Activated CD4-positive, alpha-beta T cell treated with anti-CD3 and anti-CD28 coated beads for 24 hours (primary cell): Measurements from ENCODE around the gene NEK6.
"Not testable (repeated sequence)": the region's sequence is repeated elsewhere in the genome, so short reads cannot be mapped to it uniquely, and the experiment has no call there.

Experiments
- DNase-seq, 2 donors: peaks; one replicate each; pipeline ENCODE4 v3.0.0-alpha.2; 2020; ENCODE audit warnings: low read depth in 2 of 2

NEK6 gene

DNA sequence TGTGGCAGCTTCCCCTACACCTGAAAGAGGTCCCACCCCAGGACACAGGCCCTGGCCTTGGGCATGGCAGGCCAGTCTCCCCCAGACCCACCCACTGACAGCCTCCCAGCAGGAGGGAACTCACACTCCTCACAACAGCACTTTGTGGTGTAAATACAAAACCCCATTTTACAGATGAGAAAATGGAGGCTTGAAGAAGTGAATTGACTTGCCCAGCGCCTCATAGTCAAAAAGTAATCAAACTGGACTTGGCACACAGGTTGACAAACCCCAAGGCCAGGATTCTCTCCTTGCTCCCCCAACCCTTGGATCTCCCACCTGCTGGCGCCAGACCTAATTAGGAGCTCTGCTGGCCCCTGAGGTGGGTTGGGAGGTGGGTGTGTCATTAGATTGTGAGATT, 29.2 kb upstream of the NEK6 start:
- DNase-seq, result no peak

DNA sequence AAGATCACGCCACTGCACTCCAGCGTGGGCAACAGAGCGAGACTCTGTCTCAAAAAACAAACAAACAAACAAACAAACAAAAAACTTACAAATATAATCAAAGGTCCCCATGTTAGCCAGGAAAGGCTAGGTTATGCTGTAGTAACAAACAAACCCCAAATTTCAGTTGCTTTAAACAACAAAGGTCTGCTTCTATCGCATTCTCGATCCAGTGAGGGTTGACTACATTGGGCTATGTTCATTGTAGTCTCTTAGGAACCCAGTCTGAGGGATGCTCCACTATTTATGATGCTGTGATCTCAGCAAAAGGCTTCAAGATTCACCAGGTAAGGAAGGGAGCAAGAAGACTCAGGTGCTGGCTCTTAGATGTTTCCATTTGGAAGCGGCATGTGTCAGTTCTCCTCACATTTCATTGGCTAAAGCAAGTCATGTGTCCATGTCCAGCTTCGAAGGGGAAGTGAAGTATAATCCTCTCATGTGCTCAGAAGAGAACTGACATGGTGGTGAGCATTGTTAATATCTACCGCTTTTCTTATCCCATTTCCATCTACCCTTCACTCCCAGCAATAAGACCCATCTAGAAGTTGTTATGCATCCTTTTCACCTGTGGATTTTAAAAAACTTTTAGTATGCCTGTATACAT, 26.5 kb upstream of the NEK6 start:
- DNase-seq, result no peak

DNA sequence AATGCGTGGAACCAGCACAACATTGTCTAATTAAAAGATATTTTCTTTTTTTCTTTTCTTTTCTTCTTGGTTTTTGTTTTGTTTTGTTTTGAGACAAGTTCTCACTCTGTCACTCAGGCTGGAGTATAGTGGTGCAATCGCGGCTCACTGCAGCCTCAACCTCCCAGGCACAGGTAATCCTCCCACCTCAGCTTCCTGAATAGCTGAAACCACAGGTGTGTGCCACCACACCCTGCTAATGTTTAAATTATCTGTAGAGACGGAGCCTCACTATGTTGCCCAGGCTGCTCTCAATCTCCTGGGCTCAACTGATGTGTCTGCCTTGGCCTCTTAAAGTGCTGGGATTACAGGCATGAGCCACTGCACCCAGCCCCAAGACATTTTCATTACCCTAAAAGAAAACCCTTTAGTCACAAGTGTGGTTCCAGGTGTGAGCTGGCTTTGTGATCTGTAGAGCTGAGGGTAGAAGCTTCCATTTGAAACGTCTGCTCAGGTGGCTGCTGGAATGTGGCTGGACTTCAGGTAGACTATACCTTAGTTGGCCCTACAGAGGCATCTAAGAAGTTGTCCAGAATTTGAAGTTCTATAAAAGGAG, 19.1 kb upstream of the NEK6 start:
- no peak for DNase-seq

DNA sequence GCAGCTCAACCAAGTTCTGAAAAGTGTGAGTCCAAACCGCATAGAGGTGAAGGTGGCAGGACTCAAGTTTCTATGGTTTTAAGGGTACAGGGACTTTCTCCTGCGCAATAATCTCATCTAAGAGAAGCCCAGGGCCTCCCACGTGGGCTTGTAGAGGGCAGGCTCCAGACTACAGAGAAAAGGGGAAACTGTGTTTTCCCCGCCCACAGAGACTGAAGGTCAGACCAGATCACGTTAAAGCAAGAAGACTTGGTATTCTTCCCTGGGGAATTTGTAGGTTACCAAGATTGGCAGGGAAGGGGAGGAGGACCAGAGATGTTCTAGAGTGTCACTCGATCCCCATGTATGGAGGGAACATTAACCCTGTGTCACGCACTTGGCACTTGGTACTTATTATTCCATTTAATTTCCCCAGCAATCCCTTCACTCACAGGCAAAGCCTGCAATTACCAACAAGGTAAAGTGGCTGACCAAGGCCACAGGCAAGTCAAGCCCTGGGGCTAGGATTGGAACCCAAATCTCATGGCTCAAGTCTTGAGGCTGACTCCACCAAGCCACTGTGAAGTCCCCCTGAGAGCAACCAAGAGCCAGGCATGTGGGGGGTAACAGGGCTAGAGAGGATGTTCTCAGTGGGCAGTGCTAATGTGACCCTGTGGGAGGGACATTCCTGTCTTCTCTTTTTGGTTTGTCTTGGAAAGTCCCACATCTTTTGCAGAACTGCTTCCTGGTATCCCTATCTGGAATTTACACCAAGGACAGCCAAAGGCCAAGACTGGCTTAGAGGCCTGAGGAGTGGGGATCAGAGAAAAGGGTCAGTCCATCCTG, 18.3 kb upstream of the NEK6 start:
- no peak for DNase-seq

DNA sequence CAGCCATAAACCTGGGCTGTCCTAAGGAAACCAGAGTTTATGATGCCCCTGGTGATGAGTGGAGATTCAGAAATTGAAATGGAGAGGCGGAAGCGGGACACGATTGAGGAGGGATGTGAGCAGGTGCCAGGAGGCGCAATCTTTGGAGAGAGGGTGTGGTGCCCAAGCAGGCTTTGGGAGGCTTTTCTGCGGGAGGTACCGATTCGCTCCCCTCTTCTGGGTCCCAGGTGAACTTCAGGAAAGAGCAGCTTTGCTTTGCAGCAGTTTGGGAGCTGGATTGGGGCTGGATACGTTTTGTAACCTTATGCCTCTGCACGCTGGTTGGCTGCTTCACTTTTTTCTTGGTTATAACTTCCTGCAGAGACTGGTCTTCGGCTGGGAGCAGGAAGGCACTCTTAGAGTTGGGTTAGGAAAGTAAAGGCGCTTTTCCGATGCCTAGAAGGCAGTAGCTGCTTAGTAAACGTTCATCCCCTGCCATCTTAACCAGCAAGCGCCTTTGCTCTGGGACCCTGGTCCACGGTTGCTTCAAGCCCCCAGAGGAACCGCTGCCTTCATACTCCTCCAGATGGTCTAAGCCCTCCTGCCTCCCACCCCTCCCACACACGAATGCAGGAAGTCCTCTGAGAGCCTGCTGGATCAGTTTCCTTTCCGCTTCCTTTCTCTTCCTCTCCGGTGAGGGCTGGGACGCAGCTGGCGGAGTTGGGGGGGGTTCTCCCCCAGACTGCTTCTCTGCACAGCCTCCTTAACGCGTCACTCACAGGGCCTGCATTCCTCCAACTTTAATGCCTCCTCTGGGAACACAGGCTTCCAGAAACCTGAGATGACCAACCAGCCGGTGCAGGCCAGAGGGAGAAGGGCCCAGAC, 15.2 kb upstream of the NEK6 start:
- no peak for DNase-seq

DNA sequence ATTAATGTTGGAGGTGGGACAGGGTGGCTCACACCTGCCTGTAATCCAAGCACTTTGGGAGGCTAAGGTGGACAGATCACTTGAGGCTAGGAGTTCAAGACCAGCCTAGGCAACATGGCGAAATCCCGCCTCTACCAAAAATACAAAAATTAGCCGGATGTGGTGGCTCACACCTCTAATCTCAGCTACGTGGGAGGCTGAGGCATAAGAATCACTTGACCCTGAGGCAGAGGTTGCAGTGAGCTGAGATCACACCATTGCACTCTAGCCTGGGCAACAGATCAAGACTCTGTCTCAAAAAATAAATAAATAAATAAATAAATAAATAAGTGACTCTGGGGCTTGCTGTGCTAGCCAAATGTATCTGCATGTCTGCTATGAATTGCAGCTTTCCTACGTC, 10.4 kb upstream of the NEK6 start:
- not testable (repeated sequence) for DNase-seq

DNA sequence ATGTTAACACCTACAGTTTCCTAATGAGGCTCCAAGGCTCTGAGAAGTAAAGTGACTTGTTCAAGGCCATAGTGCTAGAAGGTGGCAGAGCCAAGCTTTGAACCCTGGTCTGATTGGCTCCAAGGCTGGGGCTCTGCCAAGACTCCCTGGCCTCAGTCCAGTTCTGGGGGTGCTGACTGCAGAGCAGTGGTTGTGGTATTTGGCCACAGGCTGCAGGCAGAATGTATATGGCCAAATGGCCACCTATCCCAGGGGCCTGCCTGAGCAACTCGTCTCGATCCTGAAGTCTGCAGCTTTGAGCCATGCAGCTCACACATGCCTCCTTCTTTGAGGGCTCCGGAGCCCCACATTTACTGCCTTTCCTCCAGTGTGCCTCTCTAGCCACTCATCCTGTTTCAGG, 9.7 kb upstream of the NEK6 start:
- DNase-seq, result no peak

DNA sequence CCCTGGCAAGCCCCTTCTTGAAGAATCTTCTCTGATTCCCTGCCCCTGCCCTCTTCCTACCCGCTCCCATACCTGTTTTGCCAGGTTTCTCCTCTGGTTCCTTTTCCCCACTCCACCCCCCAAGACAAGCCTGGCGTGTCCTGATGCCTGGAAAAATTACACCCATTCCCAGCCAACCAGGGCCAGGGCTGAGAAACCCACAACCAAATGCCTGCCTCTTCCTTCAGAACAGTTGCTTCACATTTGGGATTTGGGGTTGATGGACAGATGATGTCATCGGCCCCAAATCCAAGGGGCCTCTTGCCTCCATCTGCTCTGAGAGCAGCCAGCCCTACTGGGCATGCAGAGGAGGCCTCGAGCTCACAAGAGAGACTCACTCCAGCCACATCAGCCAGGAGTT, 8.8 kb upstream of the NEK6 start:
- DNase-seq, result no peak

DNA sequence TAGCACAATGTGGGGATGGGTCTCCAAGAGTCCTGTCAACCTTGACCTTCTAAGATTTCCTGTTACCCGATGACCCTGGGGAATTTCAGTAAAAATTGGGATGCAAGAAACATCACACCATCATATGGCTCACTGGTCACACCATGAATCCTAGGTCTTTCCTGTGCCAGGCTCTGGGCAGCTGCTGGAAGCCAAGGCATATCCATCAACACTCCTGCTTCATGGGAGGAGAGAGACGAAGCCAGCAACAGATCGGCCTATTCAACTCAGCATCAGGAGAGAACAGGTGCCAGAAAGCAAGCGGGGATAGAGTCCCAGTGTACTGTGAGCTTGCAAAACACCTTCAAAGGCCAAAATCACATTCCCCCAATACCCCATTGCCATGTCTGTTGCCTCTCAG, 6.5 kb upstream of the NEK6 start:
- no peak for DNase-seq

DNA sequence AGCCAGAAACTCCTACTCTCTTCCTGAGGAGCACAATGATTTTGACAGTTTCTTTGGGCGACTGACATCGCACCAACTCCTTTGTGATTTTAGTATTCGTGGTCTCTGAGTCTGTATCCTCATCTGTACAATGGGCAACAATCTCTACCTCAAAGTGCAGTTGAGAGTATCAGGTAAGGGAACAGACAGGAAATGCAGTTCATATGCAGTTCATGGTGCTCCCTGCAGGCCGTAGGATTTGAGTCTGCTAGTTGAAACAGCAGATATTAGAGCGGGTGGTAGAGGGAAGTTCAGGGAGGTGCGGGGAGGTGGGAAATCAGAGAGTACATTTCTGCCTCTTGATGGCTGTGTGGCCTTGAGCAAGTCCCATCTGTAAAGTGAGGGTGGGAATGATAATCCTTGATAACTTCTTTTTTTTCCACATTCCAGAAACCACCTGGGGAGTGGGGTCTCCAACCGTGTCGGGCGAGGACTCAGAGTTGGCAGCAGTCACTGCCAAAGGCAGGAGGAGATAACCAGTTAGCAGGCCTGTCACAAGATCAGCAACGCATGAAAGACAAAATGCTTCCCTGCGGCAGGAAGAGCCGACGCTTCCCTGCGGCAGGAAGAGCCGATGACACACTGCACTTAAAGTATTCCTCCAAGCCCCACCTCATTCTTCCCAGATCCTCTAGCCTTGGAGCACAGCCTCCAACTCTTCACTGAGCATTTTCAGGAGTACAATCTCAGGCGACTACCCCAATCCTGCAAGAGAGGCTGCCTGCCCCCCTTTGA, 6.0 kb upstream of the NEK6 start:
- no peak for DNase-seq

DNA sequence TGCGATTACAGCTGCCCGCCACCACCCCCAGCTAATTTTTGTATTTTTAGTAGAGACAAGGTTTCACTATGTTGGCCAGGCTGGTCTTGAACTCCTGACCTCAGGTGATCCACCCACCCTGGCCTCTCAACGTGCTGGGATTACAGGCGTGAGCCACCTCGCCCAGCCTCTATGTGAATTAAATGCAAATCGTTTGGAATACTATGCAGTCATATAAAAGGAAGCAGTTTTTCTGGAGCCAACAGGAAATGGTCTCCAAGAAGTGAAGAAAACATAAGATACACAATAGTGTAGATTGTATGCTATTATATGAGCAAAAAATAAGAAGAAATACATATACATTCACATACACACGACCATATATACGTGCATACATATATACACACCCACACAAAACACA, 4.9 kb upstream of the NEK6 start:
- DNase-seq, result not testable (repeated sequence)

DNA sequence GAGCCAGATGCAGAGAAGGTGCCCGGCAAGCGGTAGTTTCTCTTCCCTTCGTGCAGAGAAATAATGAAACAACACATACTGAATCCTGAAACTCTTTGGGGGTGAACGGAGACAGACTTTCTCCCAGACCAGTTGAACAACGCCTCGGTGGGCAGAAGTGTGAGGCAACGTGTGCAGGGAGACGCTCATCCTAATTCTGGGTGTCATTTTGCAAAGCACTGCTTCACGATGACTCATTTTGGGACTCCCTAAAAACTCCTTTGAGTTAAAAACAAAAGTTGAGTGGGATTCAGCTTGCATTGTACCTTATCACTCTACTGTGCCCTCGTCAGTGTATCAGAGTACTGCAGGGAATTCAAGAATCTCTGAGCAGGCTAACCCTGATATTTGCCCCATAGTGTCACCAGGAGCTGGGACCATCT, 3.5 kb upstream of the NEK6 start:
- peak in 1 of 2 donors; percentile 27 for DNase-seq

DNA sequence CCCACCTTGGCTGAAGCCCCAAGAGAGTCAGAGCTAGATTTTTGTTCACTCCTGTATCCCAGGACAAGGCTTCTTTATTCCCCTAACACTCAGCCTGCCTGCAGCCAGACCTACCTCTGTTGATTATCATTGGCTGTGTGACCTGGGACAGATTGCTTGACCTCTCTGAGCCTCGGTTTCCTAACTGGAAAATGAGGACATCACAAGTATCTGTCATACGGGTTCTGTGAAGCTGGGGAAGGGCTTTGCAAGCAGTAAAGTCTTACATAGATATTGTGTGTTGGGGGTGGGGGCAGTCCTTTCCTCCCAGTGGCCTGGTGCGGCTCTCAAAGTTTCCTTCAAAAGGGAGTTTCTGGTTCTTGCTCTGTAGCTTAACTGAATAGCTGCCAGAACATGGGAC, 2.5 kb upstream of the NEK6 start:
- no peak for DNase-seq

DNA sequence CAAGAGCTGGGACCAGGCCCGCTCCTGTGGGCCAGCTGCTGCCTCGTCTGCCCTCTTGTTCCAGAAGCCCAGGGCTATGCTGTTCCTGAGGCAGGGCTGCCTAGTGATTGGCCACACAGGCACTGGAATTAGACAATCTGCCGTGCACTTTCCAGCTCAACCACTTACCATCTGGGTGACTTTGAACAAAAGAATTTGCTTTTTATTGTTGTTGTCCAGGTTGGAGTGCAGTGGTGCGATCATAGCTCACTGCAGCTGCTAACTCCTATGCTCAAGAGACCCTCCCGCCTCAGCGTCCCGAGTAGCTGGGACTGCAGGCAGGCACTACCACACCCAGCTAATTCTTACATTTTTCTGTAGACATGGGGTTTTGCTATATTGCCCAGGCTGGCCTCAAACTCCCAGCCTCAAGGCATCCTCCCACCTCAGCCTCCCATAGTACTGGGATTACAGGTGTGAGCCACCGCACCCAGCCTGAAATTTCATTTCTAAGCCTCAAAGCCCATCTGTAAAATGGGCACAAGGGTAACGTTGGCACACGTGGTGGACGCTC, 1.2 kb upstream of the NEK6 start:
- no peak for DNase-seq

DNA sequence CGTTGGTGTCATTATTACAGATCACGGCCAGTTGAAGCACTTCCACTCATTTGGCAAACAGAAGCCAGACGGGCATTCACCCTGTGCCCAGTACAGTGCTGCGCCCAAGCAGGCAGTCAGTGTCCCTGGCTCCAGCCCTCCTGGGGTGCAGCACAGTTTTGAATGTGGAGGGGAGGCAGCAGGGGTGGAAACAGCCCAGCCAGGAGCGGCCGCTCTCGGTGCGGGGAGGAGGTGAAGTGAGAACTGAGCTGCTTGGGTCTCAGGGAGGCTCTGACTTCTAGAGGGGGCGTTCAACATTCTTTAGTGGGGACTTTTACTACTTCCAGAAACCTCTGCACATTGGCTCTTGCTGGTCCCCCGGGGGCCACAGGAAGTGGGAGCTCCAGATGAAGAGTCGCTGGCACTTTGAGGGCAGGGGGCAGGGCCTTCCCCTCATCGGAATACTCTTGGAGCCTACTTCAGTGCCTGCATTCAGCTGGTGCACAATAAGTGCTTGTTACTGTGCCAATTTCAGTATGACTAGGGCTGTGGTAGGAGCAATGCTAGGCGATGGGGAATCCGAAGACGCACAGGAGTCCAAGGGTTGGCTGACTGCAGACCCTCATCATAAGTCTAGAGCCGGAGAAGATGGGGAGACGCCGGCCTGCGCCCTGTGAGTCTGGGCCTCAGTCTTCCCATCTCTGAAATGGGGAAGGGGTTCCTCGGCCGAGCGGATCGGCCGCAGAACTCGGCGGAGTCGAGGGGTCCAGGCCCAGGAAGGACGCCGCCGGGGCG, 492 bp upstream of the NEK6 start:
- no peak for DNase-seq

DNA sequence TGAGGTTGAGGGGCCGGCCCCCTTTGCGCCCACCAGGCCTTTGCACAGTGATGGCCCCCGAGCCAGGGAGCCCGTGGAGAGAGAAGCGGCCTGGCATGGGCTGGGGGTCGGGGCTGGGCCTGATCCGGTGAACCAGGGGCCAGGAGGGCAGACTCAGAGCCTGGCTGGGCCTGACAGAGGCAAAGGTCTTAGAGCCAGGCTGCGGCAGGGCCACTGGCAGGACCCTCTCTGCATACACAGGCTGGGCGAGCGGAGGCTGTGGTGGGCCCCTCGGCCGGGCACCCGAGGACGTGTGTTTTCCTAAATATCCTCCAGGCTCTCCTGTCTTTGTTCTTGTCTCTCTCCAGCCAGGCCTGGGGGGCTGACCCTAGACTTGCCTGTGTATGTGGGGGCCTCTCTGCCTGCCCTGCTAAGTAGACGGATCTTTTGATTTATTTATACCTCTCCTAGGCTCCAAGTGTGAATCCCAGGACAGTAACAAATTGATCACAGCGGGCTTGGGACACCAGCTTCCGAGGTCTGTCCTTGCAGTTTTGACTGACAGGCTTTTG, 933 bp downstream of the NEK6 start:
- DNase-seq, result no peak

DNA sequence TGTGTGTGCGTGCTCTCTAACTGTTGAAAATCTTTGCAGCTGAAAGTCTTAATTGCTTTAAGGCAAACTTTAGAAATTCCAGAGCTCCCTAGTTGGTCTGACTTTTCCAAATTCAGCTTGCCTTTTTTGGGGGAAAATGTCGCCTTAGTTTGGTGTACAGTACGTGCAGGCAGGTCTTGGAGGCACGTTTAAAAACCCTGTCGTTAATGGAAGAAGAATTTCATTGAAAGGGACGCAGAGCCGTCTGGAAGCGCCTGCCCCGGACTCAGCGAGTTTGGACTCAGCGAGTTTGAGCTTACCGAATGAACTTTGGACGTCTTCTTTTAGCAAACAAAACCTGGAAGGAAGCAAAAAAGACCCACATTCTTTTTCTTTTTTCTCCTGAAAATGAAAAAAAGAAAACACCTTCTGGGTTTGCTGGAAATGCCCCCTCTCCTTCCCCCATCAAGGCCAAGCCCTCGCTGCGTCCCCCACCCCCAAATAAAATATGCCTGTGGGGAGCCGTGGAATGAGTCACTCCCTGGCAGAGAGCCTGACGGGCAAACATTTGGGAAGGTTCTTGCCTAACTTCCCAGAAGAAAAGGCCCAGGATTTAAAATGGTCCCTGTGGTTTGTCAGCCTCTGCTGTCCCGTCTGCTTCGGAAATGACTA, 1.5 kb downstream of the NEK6 start:
- DNase-seq, result no peak

DNA sequence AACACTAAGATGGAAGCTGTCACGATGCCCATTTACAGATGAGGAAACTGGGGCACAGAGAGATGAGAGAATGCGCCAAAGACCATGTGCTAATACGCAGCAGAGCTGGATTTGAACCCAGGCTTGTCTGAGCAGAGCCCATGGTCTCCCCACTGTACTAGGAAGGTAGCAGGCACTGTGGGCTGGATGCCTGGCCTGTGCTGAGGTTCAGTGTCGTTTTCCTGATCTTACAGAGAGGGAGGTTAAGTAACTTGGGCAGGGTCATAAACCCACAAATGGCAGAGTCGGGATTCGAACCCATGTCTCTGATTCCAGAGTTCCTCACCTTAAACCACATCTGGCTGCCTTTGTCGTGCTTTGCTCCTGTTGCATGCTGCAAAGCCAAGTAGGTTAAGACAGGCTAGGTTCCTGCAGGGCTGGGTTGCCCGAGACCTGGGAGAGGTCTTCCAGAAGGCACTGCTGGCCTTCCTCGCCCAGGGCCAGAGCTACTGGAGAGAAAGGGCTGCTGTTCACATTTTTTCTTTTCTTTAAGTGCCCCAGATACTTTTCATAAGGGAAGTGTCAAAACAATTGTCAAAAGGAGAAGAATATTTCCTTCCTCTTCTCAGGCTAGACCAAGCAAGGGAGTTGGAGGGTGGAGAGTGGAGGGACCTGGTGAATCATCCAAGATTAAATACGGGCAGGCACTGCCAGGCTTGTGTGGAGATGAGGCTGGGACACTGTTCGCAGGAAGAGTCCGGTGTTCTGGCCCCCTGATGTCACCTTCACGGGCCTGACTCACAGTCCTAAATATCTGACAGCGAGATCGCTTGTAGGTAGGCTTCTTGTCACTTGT, 3.2 kb downstream of the NEK6 start:
- DNase-seq, result no peak
